Neural progenitor cell (in vitro differentiated cells): Measurements from ENCODE around the gene WSB2.

Experiments used
- CTCF ChIP-seq: fragments of 200-600 bp; sonication (generic); IDR thresholded peaks from 2 replicates; pipeline ENCODE4 v1.5.1; 2017; ENCODE audit warnings: antibody characterized with exemption, mild to moderate bottlenecking
- EZH2phosphoT487 ChIP-seq: fragments of 200-600 bp; sonication (generic); IDR thresholded peaks from 2 replicates; pipeline ENCODE4 v1.6.1; 2017; ENCODE audit warnings: antibody characterized with exemption

DNA sequence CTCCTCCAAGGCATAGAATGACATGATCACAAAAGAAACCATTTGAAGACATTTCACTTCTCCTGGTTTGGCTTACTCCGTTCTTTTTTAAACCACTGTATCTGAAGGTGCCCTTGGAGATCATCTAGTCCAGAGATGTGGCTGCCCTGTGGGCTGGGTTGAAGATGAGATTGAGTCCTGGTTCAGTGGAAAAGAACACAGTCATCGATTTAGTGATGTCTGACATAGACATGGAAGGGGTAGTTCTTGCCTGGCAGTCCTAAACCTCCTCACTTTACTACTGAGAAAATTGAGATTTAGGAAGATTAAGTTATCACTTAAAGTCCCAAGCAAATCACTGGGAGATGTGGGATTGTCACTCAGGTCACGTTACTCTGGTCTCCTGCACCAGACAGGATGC is 40.1 kb upstream of the WSB2 start:
- TF ChIP-seq CTCF (no peak), EZH2phosphoT487 (no peak)
